GM21447 (cell line): ENCODE results near the gene HYDIN.
"Not testable (repeated sequence)": the region's sequence is repeated elsewhere in the genome, so short reads cannot be mapped to it uniquely, and the experiment has no call there.

Experiments used
- ATAC-seq: cut with Tn5 transposase; IDR thresholded peaks from one replicate; pipeline ENCODE4 v1.9.1; 2021; ENCODE audit not compliant: unreplicated experiment

The HYDIN gene

DNA sequence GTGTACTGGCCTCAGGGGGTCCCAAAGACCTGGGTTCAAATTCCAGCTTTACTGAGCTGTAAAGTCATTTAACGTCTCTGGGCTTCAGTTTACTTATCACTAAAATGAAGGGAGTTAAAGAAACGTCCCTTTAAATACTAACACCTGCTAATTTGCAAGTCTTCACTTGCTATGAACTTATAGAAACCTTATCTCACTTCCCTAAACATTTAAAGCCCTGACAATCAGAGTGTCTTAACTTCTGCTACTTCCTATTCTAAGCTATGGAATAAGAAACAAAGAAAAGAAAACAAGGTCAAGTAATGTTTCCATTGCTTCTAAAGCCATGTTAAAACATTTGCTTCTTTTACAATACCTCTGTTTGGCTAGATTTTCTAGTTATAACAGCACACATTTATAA is 87.3 kb downstream of the HYDIN start:
- not testable (repeated sequence) for ATAC-seq

GRCh38 chr16:71110565-71110964 is 120.0 kb downstream of the HYDIN start:
- not testable (repeated sequence) for ATAC-seq

- ATAC-seq: not testable (repeated sequence)
Observed at GRCh38 chr16:71109656-71110208, 120.8 kb downstream of the HYDIN start.

- ATAC-seq: not testable (repeated sequence)
Observed at GRCh38 chr16:71105881-71106280, 124.6 kb downstream of the HYDIN start.

DNA sequence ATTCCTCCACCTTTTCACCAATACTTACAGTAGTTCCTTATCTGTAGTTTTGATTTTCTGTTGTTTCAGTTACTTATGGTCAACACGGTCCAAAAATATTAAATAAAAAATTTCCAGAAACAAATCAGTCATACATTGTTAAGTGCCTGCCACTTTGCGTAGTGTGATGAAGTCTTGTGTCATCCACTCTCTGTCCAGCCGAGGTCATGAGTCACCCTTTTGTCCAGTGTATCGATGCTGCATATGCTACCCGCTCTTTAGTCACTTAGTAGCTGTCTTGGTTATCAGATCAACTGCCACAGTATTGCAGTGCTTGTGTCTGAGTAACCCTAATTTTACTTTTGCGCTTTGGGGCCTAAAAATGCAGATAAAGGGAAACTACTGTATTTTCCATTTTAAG is 146.9 kb downstream of the HYDIN start:
- ATAC-seq: not testable (repeated sequence)

DNA sequence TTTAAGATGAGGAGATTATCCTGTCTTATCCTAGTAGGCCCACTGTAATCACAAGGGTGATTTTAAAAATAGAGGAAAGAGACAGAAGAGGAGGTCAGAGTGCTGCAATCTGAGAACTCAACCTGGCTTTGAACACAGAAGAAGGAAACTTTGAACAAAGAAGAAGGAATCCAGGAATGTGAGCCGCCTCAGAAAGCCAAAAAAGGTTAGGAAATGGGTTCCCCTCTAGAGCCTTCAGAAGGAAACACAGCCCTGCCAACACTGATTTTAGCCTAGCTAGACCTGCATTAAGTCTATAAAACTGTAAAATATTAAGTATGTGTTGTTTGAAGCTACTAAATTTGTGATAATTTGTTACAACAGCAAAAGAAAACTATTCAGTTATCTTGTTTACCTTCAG is 149.7 kb downstream of the HYDIN start:
- ATAC-seq: not testable (repeated sequence)

DNA sequence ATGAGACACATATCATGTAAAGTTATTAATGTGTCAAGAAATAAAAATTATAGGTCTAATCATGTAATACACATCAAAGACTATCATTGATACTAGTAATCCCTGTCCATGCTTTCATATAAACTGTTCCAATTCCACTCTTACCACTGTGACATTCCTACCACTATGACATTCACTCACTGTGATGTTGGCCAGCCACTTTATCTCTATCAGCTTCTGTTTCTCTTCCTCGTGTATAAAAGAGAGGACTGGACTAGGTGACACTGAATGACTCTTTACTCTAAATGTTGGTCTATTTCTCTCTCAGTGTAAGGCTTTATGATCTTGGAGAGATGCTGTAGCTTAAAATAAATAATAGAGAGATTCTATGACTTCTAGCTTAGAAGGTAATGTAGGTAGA is 150.3 kb downstream of the HYDIN start:
- ATAC-seq: not testable (repeated sequence)

GRCh38 chr16:71070651-71071050 is 159.9 kb downstream of the HYDIN start:
- not testable (repeated sequence) for ATAC-seq

GRCh38 chr16:71069842-71070241 is 160.7 kb downstream of the HYDIN start:
- ATAC-seq: not testable (repeated sequence)

DNA sequence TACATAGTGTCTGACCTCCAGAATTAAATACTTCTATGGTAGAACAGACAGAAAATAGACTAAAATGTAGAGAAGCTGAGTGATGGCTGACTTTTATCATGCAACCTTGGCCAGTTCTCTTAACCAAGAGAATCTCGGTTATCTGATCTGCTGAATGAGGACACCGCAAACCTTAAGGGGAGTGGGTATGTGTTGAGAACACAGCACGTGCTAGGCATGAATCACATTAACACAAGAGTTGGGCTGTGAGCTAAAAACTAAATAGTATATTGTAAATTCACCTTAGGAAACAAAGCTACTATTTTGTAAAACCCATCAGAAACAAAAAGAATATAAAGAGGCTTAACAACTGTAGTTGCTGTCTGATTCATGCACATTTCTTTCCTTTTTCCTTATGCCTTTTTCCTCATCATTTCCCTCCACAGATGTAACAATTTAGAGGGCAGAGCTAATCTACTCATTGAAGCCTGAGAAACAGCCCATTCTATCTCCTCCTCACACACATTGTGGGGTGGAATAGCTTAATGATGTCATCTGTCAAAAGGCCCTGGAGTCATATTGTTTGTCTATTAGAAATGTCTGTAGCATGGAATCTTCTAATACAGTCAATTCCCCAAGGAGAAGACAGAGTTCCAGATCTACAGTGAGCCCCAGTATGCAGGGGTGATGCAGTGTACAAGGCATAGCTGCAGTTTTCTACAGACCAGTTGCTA is 176.5 kb downstream of the HYDIN start:
- ATAC-seq: not testable (repeated sequence)

DNA sequence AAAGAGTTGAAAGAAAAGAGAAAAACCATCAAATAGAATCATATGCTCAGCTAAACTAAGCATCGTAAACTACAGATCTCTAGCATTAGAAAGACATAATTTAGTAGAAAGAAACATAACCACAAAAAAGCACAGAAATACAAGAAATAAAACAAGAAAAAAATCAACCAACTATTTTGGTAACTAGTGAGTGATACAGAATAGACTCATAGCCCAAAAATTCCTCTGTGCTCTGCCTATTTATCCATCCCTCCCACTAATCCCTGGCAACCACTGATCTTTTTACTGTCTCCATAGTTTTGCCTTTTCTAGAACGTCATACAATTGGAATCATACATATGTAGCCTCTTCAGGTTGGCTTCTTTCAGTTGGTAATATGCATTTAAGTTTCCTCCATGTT is 180.2 kb downstream of the HYDIN start:
- not testable (repeated sequence) for ATAC-seq

DNA sequence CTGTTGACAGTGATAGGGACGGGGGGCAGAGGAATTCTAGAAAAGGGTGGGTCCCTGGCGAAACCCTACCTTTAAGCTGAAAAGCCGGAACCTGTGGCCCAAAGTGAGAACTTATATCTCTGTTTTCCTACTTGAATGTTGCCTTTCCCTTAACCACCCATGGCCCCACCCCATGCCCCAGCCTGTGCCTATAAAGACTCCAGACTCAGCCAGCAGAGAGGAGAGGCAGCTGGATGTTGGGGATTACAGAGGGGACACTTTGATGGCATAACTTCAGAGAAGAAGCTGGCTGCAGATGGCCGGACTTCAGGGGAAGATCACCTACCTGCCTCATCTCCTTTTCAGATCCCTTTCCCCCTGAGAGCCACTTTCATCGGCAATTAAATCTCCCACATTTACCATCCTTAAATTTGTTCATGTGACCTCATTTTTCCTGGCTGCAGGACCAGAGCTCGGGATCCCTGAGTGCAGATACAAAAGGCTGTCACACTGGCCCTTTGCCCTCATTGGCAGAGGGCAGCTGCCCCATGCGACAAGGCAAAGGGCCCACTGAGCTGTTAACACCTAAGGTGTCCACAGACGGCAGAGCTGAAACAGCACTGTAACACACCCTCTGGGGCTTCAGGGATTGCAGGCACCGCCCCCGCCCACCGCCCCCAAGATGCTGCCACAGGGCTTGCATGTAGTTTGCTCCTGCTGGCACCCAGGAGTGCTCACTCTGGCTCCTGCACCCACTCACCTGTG is 191.0 kb downstream of the HYDIN start:
- ATAC-seq: not testable (repeated sequence)

DNA sequence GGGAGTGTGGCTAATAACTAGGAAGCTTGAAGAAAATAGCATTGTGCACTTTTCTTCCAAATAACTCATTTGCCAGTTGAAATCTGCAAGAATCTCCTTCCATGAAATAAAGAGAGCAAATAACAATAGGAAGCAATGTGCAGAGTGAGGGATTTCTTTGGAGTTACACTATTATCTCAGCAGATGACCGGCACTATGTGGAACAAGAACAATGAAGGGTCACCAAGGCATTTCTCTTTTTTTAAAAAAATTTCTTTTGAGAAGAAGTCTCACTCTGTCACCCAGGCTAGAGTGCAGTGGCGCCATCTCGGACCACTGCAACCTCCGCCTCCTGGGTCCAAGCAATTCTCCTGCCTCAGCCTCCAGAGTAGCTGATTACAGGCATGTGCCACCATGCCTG is 192.1 kb downstream of the HYDIN start:
- not testable (repeated sequence) for ATAC-seq

DNA sequence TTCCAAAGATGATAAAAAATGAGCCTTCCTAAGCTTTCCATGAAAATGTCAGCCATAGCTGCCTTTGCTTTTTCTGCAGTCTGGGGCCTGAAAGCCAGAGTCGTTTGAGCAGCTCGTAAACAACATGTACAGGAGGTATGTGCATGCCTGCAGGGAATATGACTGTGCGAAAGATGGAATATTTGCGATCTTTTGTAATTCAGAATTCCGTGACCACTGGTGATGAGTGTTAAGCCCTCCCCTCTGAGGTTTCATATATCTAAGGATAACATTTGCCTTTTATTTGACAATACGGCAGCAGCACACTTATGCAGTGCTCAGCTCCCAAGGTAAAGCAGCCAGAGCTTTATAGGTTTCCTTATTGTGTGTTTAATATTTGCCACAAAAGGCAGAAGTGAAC is 192.5 kb downstream of the HYDIN start:
- ATAC-seq: not testable (repeated sequence)

DNA sequence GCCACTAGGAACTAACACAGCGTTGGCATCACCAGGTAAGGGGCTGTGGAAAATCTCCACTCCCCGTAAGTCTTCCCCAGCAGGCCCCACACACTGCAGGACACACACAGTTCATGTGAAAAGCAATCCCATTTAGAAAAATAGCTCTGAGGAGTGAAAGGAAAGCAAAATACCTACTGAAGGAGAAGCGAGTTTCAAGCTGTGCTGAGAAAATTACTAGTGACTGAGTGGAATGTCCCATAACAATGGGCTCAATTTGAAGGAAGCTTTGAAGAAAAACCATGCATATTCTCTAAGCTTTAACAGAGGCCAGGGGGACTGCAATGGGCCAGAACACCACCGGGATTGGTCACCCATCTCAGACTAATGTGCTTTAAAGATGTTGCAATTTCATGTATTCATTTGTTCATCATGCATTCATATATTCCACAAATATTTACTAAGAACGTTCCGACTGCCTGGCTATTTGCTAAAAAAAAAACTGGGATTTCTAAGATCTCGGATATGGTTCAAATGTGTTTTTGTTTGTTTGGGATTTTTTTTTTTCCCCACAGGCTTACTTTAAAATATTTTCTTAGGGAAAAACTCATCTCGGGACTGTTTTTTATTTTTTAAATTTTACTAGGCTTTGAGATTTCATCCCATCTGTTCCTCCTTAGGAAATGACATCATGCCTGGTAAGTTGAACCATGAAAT is 202.3 kb downstream of the HYDIN start:
- ATAC-seq: not testable (repeated sequence)

DNA sequence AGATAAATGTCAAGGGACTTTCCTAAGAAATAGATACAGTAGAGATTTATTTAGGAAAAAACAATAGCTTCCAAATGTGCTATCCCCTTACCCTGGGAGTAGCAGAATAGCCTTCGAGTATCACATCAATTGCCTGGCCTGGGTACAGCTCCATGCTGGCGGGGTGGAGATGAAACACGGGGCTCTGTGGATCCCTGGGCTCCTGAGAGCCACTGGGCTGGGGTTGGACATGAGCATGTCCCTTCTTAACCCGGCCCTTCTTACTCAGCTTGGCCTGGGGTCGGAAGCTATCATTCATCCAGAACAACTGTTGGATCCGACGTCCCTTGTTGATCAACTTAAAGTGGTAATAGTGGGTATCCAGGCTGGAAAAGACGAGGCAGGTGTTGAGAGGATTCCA is 203.0 kb downstream of the HYDIN start:
- not testable (repeated sequence) for ATAC-seq

DNA sequence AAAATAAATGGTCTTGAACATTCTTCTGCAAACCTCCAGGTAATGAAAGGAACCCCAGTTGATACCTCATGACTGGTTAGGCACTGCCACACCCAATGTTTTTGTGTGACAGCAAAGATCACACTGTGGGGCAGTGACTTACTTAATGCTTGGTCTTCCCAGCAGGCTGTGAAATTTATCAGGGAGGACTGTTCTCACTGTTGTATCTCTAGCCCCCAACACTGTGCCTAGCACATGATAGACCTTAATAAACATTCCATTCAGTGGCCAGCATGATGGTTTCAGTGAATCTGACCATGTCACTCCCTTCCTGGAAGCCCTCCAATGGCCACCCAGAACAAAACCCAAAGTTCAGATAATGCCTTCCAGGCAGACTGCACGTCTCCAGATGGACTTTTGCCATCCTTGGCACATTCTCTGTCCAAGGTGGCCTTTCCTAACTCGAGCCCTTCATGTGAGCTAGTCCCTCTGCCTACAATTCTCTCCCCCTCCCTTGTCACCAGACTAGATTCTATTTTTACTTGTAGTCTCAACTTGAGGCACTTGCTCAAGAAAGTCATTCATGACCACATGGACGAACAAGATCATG is 206.6 kb downstream of the HYDIN start:
- not testable (repeated sequence) for ATAC-seq

DNA sequence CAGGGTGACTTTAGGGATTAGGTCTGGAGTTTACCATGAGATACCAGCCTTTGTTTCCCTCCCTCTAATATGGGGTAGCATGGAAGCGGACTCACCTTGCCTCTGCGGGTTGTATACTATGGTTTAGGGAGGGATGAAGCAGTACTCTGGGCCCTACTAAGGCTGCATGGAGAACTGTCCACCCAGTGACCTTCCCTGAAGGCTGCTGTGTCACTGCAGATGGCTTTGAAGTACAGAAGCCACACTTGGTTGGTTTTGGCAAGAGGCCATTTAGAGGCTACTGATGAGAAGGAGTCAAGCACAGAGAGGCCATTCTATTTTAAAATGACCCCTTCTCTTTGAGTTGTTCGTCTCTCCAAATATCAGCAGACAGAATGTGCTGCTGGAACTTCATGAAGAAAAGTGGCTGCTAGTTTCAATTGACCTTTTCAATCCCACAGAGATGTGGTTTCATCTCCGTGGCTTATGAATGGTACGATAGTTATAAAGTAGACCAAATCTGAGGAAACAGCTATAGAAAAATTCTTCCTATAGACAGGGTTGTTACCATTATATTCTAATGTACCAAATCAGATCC is 208.5 kb downstream of the HYDIN start:
- ATAC-seq: not testable (repeated sequence)

DNA sequence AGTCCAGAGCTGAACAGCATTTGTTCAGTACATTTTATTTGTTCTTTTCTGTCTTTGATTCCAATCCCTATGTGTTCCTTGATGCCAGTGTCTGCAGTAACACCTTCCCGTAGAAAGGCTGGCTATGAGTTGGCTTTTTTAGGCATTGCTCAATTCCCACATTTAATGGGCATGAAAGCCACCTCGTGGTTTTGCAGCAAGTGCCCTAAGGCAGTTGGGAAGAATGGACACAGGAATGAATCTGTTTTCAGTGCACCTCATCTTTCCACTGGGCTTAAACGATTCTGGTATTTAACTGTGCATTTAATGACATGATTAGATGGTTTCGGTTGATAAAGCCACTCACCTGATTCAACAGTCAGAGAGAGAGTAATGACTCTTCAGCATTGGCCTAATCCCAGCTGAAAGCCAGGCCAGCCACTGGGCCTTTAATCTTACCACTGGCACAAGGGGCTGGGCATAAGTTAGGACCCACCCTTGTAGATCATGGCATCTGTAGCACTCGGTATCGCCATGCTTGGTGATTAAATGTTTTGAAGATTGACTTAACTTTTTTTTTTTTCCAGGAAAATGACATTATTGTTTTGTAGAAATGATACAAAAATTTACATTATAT is 211.3 kb downstream of the HYDIN start:
- not testable (repeated sequence) for ATAC-seq

GRCh38 chr16:71015419-71015818 is 215.1 kb downstream of the HYDIN start:
- ATAC-seq: not testable (repeated sequence)
